Stimulated activated naive B cell treated with anti-CD40 and anti-IgM and Interleukin-4, amounts not matched to agents 10 μg/mL and 1 μg/mL and 100 μg/mL, for 72 hours (primary cell): Measurements from ENCODE around the gene TNP1.

Source experiments
- ATAC-seq, 2 donors: fragments of 150-1000 bp; cut with Tn5 transposase; replicated peaks; 2 replicates each; pipeline ENCODE4 v1.10.0; 2021; ENCODE audit warnings: moderate library complexity in 1 of 2
- DNase-seq: peaks from one replicate; pipeline ENCODE4 v3.0.0; 2021
- H3K27ac Mint-ChIP-seq: one replicate; pipeline ENCODE4 v1.8.0; 2022; ENCODE audit warnings: mild to moderate bottlenecking, mixed read lengths
- H3K27me3 Mint-ChIP-seq, 2 donors: one replicate each; pipeline ENCODE4 v1.8.0; 2022; ENCODE audit warnings: mixed read lengths in 2 of 2
- H3K36me3 Mint-ChIP-seq, 2 donors: one replicate each; pipeline ENCODE4 v1.8.0; 2022; ENCODE audit warnings: mixed read lengths in 2 of 2, mild to moderate bottlenecking in 1 of 2
- H3K4me1 Mint-ChIP-seq, 2 donors: one replicate each; pipeline ENCODE4 v1.8.0; 2022; ENCODE audit warnings: mixed read lengths in 2 of 2, mild to moderate bottlenecking in 1 of 2
- H3K4me3 Mint-ChIP-seq, 2 donors: one replicate each; pipeline ENCODE4 v1.8.0; 2022; ENCODE audit warnings: mild to moderate bottlenecking in 2 of 2, mixed read lengths in 2 of 2, moderate library complexity in 1 of 2
- H3K9me3 Mint-ChIP-seq, 2 donors: one replicate each; pipeline ENCODE4 v1.8.0; 2022; ENCODE audit warnings: mixed read lengths in 2 of 2, mild to moderate bottlenecking in 1 of 2

TNP1 gene

GRCh38 chr2:216884347-216884746 lies 24.5 kb upstream of the TNP1 start:
- H3K4me1 Mint-ChIP-seq = no peaks in the 10 kb centered on the region
- DNase-seq = no peak
- peaks cover 0 to 3% of the 10 kb centered on the region in 2 donors for H3K9me3 Mint-ChIP-seq
- no peak overlapping the region for H3K27ac Mint-ChIP-seq
- no peak for ATAC-seq
- no peaks in the 10 kb centered on the region for H3K36me3 Mint-ChIP-seq
- peaks cover 0 to 4% of the 10 kb centered on the region in 2 donors for H3K27me3 Mint-ChIP-seq
- H3K4me3 Mint-ChIP-seq = no peak overlapping the region

- peaks cover 0 to 3% of the 10 kb centered on the region in 2 donors for H3K9me3 Mint-ChIP-seq
- DNase-seq = no peak
- H3K36me3 Mint-ChIP-seq = no peaks in the 10 kb centered on the region
- no peak overlapping the region for H3K4me3 Mint-ChIP-seq
- H3K27ac Mint-ChIP-seq = no peak overlapping the region
- no peaks in the 10 kb centered on the region for H3K4me1 Mint-ChIP-seq
- peaks cover 0 to 8% of the 10 kb centered on the region in 2 donors for H3K27me3 Mint-ChIP-seq
- no peak for ATAC-seq
Measured at GRCh38 chr2:216882876-216883275, 23.0 kb upstream of the TNP1 start.

GRCh38 chr2:216881411-216881810 lies 21.5 kb upstream of the TNP1 start:
- Mint-ChIP-seq H3K9me3 (peaks cover 0 to 2% of the 10 kb centered on the region in 2 donors), H3K27me3 (peaks cover 0 to 10% of the 10 kb centered on the region in 2 donors), H3K27ac (no peak overlapping the region), H3K4me1 (no peaks in the 10 kb centered on the region), H3K4me3 (no peak overlapping the region), H3K36me3 (no peaks in the 10 kb centered on the region)
- ATAC-seq (no peak), DNase-seq (no peak)

GRCh38 chr2:216880509-216881184 lies 20.8 kb upstream of the TNP1 start:
- no peaks in the 10 kb centered on the region for H3K9me3 Mint-ChIP-seq
- ATAC-seq (no peak), DNase-seq (no peak)
- H3K4me3 Mint-ChIP-seq = no peak overlapping the region
- H3K4me1 Mint-ChIP-seq = no peaks in the 10 kb centered on the region
- no peaks in the 10 kb centered on the region for H3K36me3 Mint-ChIP-seq
- H3K27me3 Mint-ChIP-seq = peaks cover 0 to 10% of the 10 kb centered on the region in 2 donors
- H3K27ac Mint-ChIP-seq = no peak overlapping the region

GRCh38 chr2:216879727-216880508 lies 20.1 kb upstream of the TNP1 start:
- Mint-ChIP-seq H3K36me3 (no peaks in the 10 kb centered on the region), H3K4me3 (no peak overlapping the region), H3K27me3 (peaks cover 5 to 10% of the 10 kb centered on the region in 2 donors), H3K4me1 (no peaks in the 10 kb centered on the region), H3K9me3 (no peaks in the 10 kb centered on the region), H3K27ac (no peak overlapping the region)
- no peak for ATAC-seq
- no peak for DNase-seq

GRCh38 chr2:216878072-216878471 lies 18.2 kb upstream of the TNP1 start:
- Mint-ChIP-seq H3K4me3 (no peak overlapping the region), H3K27me3 (peaks cover 5 to 10% of the 10 kb centered on the region in 2 donors), H3K9me3 (no peaks in the 10 kb centered on the region), H3K36me3 (no peaks in the 10 kb centered on the region), H3K27ac (peak overlapping the region; percentile 57), H3K4me1 (no peaks in the 10 kb centered on the region)
- no peak for DNase-seq
- no peak for ATAC-seq

GRCh38 chr2:216877085-216877484 lies 17.2 kb upstream of the TNP1 start:
- DNase-seq (no peak), ATAC-seq (no peak)
- H3K27ac Mint-ChIP-seq = no peak overlapping the region
- peaks cover 5 to 10% of the 10 kb centered on the region in 2 donors for H3K27me3 Mint-ChIP-seq
- H3K9me3 Mint-ChIP-seq = no peaks in the 10 kb centered on the region
- H3K4me3 Mint-ChIP-seq = no peak overlapping the region
- H3K4me1 Mint-ChIP-seq = no peaks in the 10 kb centered on the region
- H3K36me3 Mint-ChIP-seq = no peaks in the 10 kb centered on the region

GRCh38 chr2:216875862-216876261 lies 16.0 kb upstream of the TNP1 start:
- H3K36me3 Mint-ChIP-seq = no peaks in the 10 kb centered on the region
- H3K4me3 Mint-ChIP-seq = no peak overlapping the region
- peaks cover 10 to 11% of the 10 kb centered on the region in 2 donors for H3K27me3 Mint-ChIP-seq
- H3K9me3 Mint-ChIP-seq = no peaks in the 10 kb centered on the region
- H3K4me1 Mint-ChIP-seq = no peaks in the 10 kb centered on the region
- no peak overlapping the region for H3K27ac Mint-ChIP-seq
- no peak for ATAC-seq
- no peak for DNase-seq

GRCh38 chr2:216873573-216873972 lies 13.7 kb upstream of the TNP1 start:
- ATAC-seq (peak; percentile 59 to 73), DNase-seq (no peak)
- Mint-ChIP-seq H3K4me3 (no peak overlapping the region), H3K4me1 (no peaks in the 10 kb centered on the region), H3K36me3 (no peaks in the 10 kb centered on the region), H3K27me3 (peaks cover 12 to 13% of the 10 kb centered on the region in 2 donors), H3K27ac (no peak overlapping the region), H3K9me3 (no peaks in the 10 kb centered on the region)

- Mint-ChIP-seq H3K27me3 (peaks cover 9 to 12% of the 10 kb centered on the region in 2 donors), H3K27ac (no peak overlapping the region), H3K4me1 (no peaks in the 10 kb centered on the region), H3K4me3 (no peak overlapping the region), H3K9me3 (no peaks in the 10 kb centered on the region), H3K36me3 (no peaks in the 10 kb centered on the region)
- DNase-seq (no peak), ATAC-seq (no peak)
Measured at GRCh38 chr2:216872624-216873023, 12.8 kb upstream of the TNP1 start.

GRCh38 chr2:216872040-216872439 lies 12.2 kb upstream of the TNP1 start:
- Mint-ChIP-seq H3K4me1 (no peaks in the 10 kb centered on the region), H3K27me3 (peaks cover 9 to 12% of the 10 kb centered on the region in 2 donors), H3K9me3 (no peaks in the 10 kb centered on the region), H3K4me3 (no peak overlapping the region), H3K27ac (no peak overlapping the region), H3K36me3 (no peaks in the 10 kb centered on the region)
- DNase-seq = no peak
- no peak for ATAC-seq

- no peak overlapping the region for H3K4me3 Mint-ChIP-seq
- no peak for ATAC-seq
- H3K36me3 Mint-ChIP-seq = no peaks in the 10 kb centered on the region
Measured at GRCh38 chr2:216871333-216871934, 11.6 kb upstream of the TNP1 start.

GRCh38 chr2:216870508-216871332 lies 10.9 kb upstream of the TNP1 start:
- ATAC-seq (no peak), DNase-seq (no peak)
- Mint-ChIP-seq H3K27me3 (peaks cover 9 to 12% of the 10 kb centered on the region in 2 donors), H3K9me3 (no peaks in the 10 kb centered on the region), H3K36me3 (no peaks in the 10 kb centered on the region), H3K4me3 (no peak overlapping the region), H3K27ac (no peak overlapping the region), H3K4me1 (no peaks in the 10 kb centered on the region)

More at GRCh38 chr2:216871333-216871934, 11.6 kb upstream of the TNP1 start:
- Mint-ChIP-seq H3K27me3 (peaks cover 9 to 12% of the 10 kb centered on the region in 2 donors), H3K9me3 (no peaks in the 10 kb centered on the region), H3K27ac (no peak overlapping the region), H3K4me1 (no peaks in the 10 kb centered on the region)
- no peak for DNase-seq

GRCh38 chr2:216866515-216867095 lies 6.7 kb upstream of the TNP1 start:
- Mint-ChIP-seq H3K36me3 (no peaks in the 10 kb centered on the region), H3K27ac (no peak overlapping the region), H3K4me1 (no peaks in the 10 kb centered on the region), H3K4me3 (no peak overlapping the region), H3K27me3 (peaks cover 7 to 12% of the 10 kb centered on the region in 2 donors), H3K9me3 (no peaks in the 10 kb centered on the region)
- no peak for ATAC-seq
- DNase-seq = no peak
